Measurements from ENCODE around the gene ALG6.
"Not testable (repeated sequence)": the region's sequence is repeated elsewhere in the genome, so short reads cannot be mapped to it uniquely, and the experiment has no call there.

Gene ALG6

GRCh38 chr1:63414691-63415365, 47.4 kb downstream of the ALG6 start:
- DNase-seq (ENCODE audit: low spot score), result no peak

GRCh38 chr1:63418101-63418500, 50.7 kb downstream of the ALG6 start:
- no peak for DNase-seq (ENCODE audit: low spot score)

DNA sequence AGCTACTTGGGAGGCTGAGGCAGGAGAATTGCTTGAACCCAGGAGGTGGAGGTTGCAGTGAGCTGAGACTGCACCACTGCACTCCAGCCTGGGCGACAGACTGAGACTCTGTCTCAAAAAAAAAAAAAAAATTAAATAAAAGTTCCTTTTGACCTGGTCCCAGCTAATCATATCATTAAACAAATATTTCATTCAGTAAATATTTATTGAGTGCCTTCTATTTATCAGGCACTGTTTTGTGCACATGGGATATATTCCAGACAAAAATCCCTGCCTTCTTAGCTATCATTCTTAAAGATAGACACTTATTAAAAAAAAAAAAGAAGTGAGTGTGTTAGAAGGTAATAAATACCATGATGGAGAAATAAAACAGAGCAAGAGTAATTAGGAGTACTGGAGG, 53.3 kb downstream of the ALG6 start:
- not testable (repeated sequence) for DNase-seq (ENCODE audit: low spot score)

DNA sequence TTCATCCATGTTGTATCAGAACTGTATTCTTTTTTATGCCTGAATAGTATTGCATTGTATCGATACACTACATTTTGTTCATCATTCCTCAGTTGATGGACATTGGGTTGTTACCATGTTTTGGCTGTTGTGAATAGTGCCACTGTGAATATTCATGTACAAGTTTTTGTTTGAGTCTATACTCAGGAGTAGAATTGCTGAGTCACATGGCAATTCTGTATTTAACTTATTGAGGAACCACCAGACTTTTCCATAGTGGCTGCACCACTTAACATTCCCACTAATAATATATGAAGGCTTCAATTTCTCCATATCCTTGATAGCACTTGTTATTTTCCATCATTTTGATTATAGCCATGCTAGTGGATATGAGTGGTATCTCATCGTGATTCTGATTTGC, 56.2 kb downstream of the ALG6 start:
- no peak for DNase-seq (ENCODE audit: low spot score)

DNA sequence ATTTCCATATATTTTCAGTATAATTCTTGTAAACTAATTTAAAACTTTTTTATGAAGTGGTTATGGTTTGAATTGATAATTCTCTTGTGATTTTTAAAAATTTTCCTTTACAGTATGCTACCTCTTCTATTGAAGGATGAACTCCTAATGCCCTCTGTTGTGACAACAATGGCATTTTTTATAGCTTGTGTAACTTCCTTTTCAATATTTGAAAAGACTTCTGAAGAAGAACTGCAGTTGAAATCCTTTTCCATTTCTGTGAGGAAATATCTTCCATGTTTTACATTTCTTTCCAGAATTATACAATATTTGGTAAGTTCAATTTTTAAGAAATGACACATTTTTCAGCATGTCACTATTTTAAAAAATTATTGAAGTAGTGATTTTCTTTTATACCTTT, 61.4 kb downstream of the ALG6 start:
- DNase-seq (ENCODE audit: low spot score), result no peak

DNA sequence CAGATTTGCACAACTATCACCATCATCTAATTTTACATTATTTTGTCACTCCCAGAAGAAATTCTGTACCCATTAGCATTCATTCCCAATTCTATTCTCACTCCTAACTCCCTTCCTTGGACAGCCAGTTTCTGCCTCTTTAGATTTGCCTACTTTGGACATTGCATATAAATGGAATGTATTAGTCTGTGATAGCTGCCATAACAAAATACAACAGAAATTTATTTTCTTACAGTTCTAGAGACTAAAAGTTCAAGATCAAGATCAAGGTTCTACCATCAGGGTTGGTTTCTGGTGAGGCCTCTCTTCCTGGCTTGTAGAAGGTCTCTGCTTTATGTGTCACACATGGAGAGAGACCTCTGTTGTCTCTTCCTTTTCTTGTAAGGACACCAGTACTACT, 61.9 kb downstream of the ALG6 start:
- DNase-seq (ENCODE audit: low spot score), result no peak

DNA sequence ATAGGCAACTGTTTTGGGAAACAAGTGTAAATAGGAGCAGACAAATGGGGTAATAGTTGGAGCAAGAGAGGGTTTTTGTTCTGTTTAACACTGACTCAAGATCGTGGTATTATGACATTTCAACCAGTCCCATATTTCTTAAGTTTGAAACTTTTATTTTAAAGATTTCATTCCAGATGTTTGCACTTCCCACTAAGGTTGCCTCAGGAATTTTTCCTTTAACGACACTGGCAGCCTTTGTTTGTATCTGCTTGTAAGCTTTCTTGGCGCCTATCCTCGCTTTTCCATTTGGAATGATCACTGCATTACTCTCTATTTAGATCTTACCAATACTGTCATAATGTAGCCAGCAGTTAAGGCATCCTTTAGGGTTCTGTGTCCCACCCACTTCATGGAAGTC, 67.7 kb downstream of the ALG6 start:
- no peak for DNase-seq (ENCODE audit: low spot score)

DNA sequence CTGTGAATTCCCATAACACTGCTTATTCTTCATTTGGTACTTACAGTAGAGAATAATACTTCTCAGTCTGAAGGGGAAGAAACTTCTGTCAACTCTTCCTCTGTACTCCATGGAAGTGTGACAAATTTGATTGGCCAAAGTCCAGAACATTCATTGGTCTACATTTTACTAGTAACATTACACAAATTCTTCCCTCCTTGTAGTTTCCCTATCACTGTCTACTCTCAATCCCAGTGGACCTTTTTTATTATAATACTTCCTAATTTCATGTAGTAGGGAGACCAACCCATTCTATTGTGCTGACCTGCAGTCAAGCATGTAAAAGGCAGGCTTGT, 74.7 kb downstream of the ALG6 start:
- DNase-seq (ENCODE audit: low spot score), result no peak

DNA sequence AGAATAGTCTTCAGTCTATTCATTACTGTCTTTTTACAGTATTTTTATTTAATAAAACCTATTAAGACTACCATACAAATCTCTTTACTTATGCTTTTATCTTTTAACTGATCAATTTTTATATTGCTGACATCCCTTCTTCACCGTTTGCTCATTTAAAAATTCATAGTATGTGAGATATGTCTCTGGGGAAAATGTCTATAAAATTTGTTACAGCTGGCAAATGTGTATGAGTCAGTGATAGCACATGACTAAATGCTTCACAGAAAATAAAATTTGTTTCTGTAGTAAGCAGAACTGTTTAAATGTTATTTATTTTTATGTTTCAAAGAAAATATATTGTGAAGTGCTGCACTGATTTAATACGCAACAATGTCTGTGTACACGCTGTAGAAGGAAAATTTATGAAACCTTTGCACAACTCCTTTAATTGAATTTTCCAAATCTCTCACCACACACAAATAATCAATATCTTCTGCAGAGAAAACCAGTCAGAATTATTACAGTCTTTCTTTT, 81.4 kb downstream of the ALG6 start:
- DNase-seq (ENCODE audit: low spot score), result no peak

GRCh38 chr1:63450416-63450815, 83.0 kb downstream of the ALG6 start:
- DNase-seq (ENCODE audit: low spot score), result no peak

- DNase-seq (ENCODE audit: low spot score), result no peak
These were observed 85.8 kb downstream of the ALG6 start for GRCh38 chr1:63453232-63453631.

GRCh38 chr1:63454269-63454668, 86.8 kb downstream of the ALG6 start:
- DNase-seq (ENCODE audit: low spot score), result no peak

GRCh38 chr1:63458750-63459149, 91.3 kb downstream of the ALG6 start:
- DNase-seq (ENCODE audit: low spot score), result no peak

DNA sequence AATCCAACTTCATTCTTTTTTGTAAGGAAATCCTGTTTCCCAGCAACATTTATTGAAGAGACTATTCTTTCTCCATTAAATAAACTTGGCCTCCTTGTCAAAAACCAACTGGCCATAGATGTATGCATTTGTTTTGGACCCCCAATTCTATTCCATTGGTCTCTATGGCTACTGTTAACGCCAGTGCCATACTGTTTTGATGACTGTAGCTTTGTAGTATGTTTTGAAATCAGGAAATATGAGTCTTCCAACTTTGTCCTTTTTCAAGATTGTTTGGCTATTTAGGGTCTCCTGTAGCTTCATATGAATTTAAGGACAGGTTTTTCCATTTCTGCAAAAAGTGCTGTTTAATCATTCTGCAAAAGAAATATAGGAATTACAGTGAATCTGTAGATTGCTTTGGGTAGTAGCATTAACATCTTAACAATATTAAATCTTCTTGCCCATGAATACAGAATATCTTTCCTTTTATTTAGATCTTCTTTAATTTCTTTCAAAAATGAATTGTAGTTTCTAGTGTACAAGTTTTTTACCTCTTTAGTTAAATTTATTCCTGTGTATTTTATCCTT, 94.3 kb downstream of the ALG6 start:
- no peak for DNase-seq (ENCODE audit: low spot score)

GRCh38 chr1:63463248-63463647, 95.8 kb downstream of the ALG6 start:
- no peak for DNase-seq (ENCODE audit: low spot score)

- no peak for DNase-seq (ENCODE audit: low spot score)
These were observed 98.8 kb downstream of the ALG6 start for GRCh38 chr1:63466181-63466580.

DNA sequence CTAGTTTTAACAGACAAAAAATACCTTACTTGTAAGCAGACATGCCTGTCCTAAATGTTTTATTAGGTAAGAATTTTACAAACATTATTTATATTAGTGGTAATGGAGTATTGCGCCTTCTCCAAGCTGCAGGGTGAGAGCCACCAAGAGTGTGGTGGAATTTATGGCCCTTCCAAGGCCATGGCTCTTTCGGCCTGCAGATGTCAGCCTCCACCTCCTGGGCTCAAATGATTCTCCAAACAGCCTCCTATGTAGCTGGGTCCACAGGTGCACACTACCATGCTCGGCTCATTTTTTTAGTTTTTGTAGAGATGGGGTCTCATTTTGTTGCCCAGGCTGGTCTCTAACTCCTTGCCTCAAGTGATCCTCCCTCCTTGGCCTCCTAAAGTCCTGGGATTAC, 99.3 kb downstream of the ALG6 start:
- DNase-seq (ENCODE audit: low spot score), result no peak

GRCh38 chr1:63468683-63469082, 101.3 kb downstream of the ALG6 start:
- not testable (repeated sequence) for DNase-seq (ENCODE audit: low spot score)

- DNase-seq (ENCODE audit: low spot score), result no peak
These were observed 108.3 kb downstream of the ALG6 start for GRCh38 chr1:63475761-63476160.

DNA sequence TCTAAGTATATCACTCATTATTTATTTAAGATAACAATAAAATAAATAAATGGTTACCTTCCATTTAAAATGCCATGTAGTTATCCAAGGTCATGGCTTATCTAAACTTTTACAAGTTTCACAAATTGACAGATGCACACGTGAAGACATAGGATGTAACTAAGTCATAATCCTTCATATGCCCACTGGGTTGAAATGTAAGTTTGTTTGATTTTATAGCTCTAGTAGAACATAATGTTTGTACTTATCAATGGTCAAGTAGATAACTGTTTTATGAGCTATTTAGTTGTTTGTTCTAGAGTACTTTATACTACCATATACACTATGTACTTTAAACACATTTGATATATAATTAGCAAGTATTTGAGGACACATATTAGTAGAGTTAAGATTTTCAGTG, 112.6 kb downstream of the ALG6 start:
- no peak for DNase-seq (ENCODE audit: low spot score)

GRCh38 chr1:63486629-63487028, 119.2 kb downstream of the ALG6 start:
- DNase-seq (ENCODE audit: low spot score), result no peak

- DNase-seq (ENCODE audit: low spot score), result no peak
These were observed 120.1 kb downstream of the ALG6 start for GRCh38 chr1:63487336-63488065.

Data from HuH-7 (cell line).